Astrocyte of the cerebellum (primary cell): Measurements from ENCODE around the gene HAUS3.

Experiments
- DNase-seq: peaks from one replicate; pipeline ENCODE4 v3.0.0-alpha.2; 2011; ENCODE audit warnings: low read depth
- H3K4me3 ChIP-seq: 2 replicates; pipeline ENCODE4 v1.5.1; 2011; ENCODE audit warnings: mild to moderate bottlenecking, low read depth, low read length, moderate library complexity
- CTCF ChIP-seq: IDR thresholded peaks from 2 replicates; pipeline ENCODE4 v1.5.1; 2012; ENCODE audit warnings: low read length, low read depth, moderate library complexity, mild to moderate bottlenecking; ENCODE audit errors: missing control alignments
- in situ Hi-C: cut with HindIII; loops from 2 replicates; pipeline ENCODE4 v1.10.0; 2017; ENCODE audit warnings: low sequenced_read_pairs

Gene HAUS3

GRCh38 chr4:2260344-2261109 is 18.6 kb upstream of the HAUS3 start:
- TF ChIP-seq CTCF = no peak
- in situ Hi-C loops = no loop called here
- no peak for DNase-seq
- peak overlapping the region; percentile 86 for H3K4me3 ChIP-seq

GRCh38 chr4:2259541-2260343 is 17.8 kb upstream of the HAUS3 start:
- TF ChIP-seq CTCF = no peak
- peak overlapping the region; percentile 86 for H3K4me3 ChIP-seq
- no peak for DNase-seq
- in situ Hi-C loops = loop anchor here (5.0 kb wide), 1 partner anchor 143 kb away; no protein-coding TSS in a partner anchor

- no peak for DNase-seq
- in situ Hi-C loops = loop anchor here (5.0 kb wide), 1 partner anchor 143 kb away; no protein-coding TSS in a partner anchor
- no peak overlapping the region for H3K4me3 ChIP-seq
Measured at GRCh38 chr4:2259036-2259540, 17.2 kb upstream of the HAUS3 start.

GRCh38 chr4:2258091-2259035 is 16.4 kb upstream of the HAUS3 start:
- H3K4me3 ChIP-seq = no peak overlapping the region
- DNase-seq = no peak
- in situ Hi-C loops = loop anchor here (5.0 kb wide), 1 partner anchor 144 kb away; no protein-coding TSS in a partner anchor
- TF ChIP-seq CTCF = no peak

More at GRCh38 chr4:2259036-2259540, 17.2 kb upstream of the HAUS3 start:
- no peak for TF ChIP-seq CTCF

- in situ Hi-C loops = loop anchor here (5.0 kb wide), 1 partner anchor 145 kb away; no protein-coding TSS in a partner anchor
- no peak for TF ChIP-seq CTCF
- H3K4me3 ChIP-seq = no peak overlapping the region
- no peak for DNase-seq
Measured at GRCh38 chr4:2257361-2258081, 15.6 kb upstream of the HAUS3 start.
